Transverse colon (tissue), 4 donors: ENCODE data around the gene BSG. TPM values are rescaled to one million over a fixed set of nuclear protein-coding genes. Genes with fewer than 3 reads are reported as not detected.
A peak's percentile ranks its signal among the peaks of the same experiment; 100 is the strongest.
"Not testable (repeated sequence)": the region's sequence is repeated elsewhere in the genome, so short reads cannot be mapped to it uniquely, and the experiment has no call there.

Source experiments
- DNase-seq: peaks from one replicate; pipeline ENCODE4 v3.0.0-alpha.2; 2019
- H3K27ac ChIP-seq, 4 donors: fragments of 200-600 bp; sonication (generic); 2 replicates each; pipeline ENCODE4 v1.5.1; 2016 to 2018; ENCODE audit warnings: inconsistent platforms in 4 of 4
- H3K27me3 ChIP-seq: fragments of 200-600 bp; sonication (generic); 2 replicates; pipeline ENCODE4 v1.5.1; 2017; ENCODE audit warnings: inconsistent platforms
- H3K36me3 ChIP-seq, 4 donors: fragments of 200-600 bp; sonication (generic); 2 replicates each; pipeline ENCODE4 v1.5.1; 2017 to 2019; ENCODE audit warnings: inconsistent platforms in 4 of 4
- H3K4me1 ChIP-seq, 4 donors: fragments of 200-600 bp; sonication (generic); 2 replicates each; pipeline ENCODE4 v1.5.1; 2017 to 2020; ENCODE audit warnings: inconsistent platforms in 4 of 4
- H3K4me3 ChIP-seq, 4 donors: fragments of 200-600 bp; sonication (generic); 1 replicate in 1 of 4; 2 replicates in 3 of 4; pipeline versions ENCODE4 v1.5.1 to v1.6.1; 2017 to 2019; ENCODE audit warnings: inconsistent platforms in 4 of 4
- H3K9me3 ChIP-seq, 2 donors: fragments of 200-600 bp; sonication (generic); 2 replicates each; pipeline ENCODE4 v1.5.1; 2017 to 2019; ENCODE audit warnings: inconsistent platforms in 2 of 2
- CTCF ChIP-seq, 5 experiments: fragments of 200-600 bp in 3 of 5; fragments of 450-650 bp in 2 of 5; sonication (generic) in 3 of 5; IDR thresholded peaks; 1 replicate in 2 of 5; 2 replicates in 3 of 5; pipeline ENCODE4 v1.5.1; 2016 to 2017; ENCODE audit warnings: antibody characterized with exemption in 5 of 5, inconsistent platforms in 3 of 5, mild to moderate bottlenecking in 2 of 5, moderate library complexity in 1 of 5
- EP300 ChIP-seq: sonication (generic); formaldehyde crosslinking; IDR thresholded peaks from one replicate; pipeline ENCODE4 v1.6.1; 2017; ENCODE audit warnings: antibody characterized with exemption, low read depth
- POLR2A ChIP-seq: fragments of 450-650 bp; IDR thresholded peaks from one replicate; pipeline ENCODE4 v1.6.1; 2016; ENCODE audit warnings: antibody characterized with exemption, mild to moderate bottlenecking, moderate library complexity
- POLR2AphosphoS5 ChIP-seq, 3 donors: sonication (generic); formaldehyde crosslinking; IDR thresholded peaks; one replicate each; pipeline ENCODE4 v1.6.1; 2016; ENCODE audit warnings: antibody characterized with exemption in 3 of 3
- WGBS, 2 donors: methylation state at CpG; one replicate each; pipeline ENCODE4 v1.1.5; 2018; ENCODE audit warnings: low coverage in 1 of 2; 5-methylcytosine and 5-hydroxymethylcytosine counted together
- in situ Hi-C, 4 donors: fragments of 200-750 bp; cut with MboI; loops; one replicate each; pipeline versions ENCODE4 v1.15.0 to v1.15.1; 2017; ENCODE audit warnings: low sequenced_read_pairs in 3 of 4, low pct_ligation_motif_present in 1 of 4, low pct_unique_long_range_greater_than_20kb in 1 of 4
- intact Hi-C: fragments of 100-400 bp; cut with DNase I; formaldehyde crosslinking; loops from one replicate; pipeline ENCODE4 v1.15.1; 2023; ENCODE audit warnings: low total_unique reads
- total RNA-seq, 4 donors: library from RNA; depleted of rRNA; stranded (reverse); fragments of >200 nt; gene quantifications; one replicate each; pipeline ENCODE4 v1.1.0, GENCODE V29; 2016

The BSG gene
- total RNA-seq, 4 donors from 2014 or later, result 909 to 2,228 (median 1,224) TPM

GRCh38 chr19:625257-625656 lies 52.9 kb downstream of the BSG start:
- H3K4me3 ChIP-seq, result no peak overlapping the region
- intact Hi-C loops (no loop called here), in situ Hi-C loops (no loop called here)
- H3K27me3 ChIP-seq, result no peaks in the 10 kb centered on the region
- no peaks in the 10 kb centered on the region for H3K4me1 ChIP-seq
- TF ChIP-seq POLR2A (no peak), EP300 (no peak)
- no peak overlapping the region for H3K27ac ChIP-seq
- DNase-seq, result no peak
- peaks cover 0 to 23% (median 10%) of the 10 kb centered on the region in 4 donors for H3K36me3 ChIP-seq
- no peaks in the 10 kb centered on the region for H3K9me3 ChIP-seq
- 71 to 98% methylated on average over 1 to 5 of the region's 5 CpGs for WGBS, 2 donors

DNA sequence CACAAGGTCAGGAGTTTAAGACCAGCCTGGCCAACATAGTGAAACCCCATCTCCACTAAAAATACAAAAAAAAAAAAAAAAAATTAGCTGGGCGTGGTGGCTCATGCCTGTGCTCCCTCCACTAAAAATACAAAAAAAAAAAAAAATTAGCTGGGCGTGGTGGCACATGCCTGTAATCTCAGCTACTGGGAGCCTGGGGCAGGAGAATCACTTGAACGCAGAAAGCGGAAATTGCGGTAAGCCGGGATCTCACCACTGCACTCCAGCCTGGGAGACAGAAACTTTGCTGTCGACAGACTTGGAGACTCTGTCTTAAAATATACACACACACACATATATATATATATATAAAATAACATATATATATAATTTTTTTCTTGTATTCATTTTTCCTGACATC lies 54.2 kb downstream of the BSG start:
- WGBS, 2 donors, result 92 to 94% methylated on average over 6 to 7 of the region's 7 CpGs
- H3K9me3 ChIP-seq, H3K27ac ChIP-seq, DNase-seq, H3K4me3 ChIP-seq, H3K4me1 ChIP-seq, intact Hi-C loops, in situ Hi-C loops, H3K27me3 ChIP-seq: not testable (repeated sequence)
- peaks cover 0 to 23% (median 6%) of the 10 kb centered on the region in 4 donors for H3K36me3 ChIP-seq

- no peak for DNase-seq
- TF ChIP-seq CTCF (IDR thresholded peaks at IDR 0.05), result peak in 1 of 5 experiments; percentile 15
- no peak for TF ChIP-seq POLR2A
- no peak overlapping the region for H3K27ac ChIP-seq
- intact Hi-C loops, result no loop called here
- H3K4me3 ChIP-seq, result no peak overlapping the region
- in situ Hi-C loops, result no loop called here
- no peaks in the 10 kb centered on the region for H3K9me3 ChIP-seq
- no peaks in the 10 kb centered on the region for H3K27me3 ChIP-seq
- 92 to 100% methylated on average over 11 to 19 of the region's 19 CpGs for WGBS, 2 donors
- H3K36me3 ChIP-seq, result peaks cover 0 to 13% (median 6%) of the 10 kb centered on the region in 4 donors
- peaks cover 7 to 14% (median 12%) of the 10 kb centered on the region in 4 donors for H3K4me1 ChIP-seq
These were observed 55.8 kb downstream of the BSG start for GRCh38 chr19:628168-628567.

DNA sequence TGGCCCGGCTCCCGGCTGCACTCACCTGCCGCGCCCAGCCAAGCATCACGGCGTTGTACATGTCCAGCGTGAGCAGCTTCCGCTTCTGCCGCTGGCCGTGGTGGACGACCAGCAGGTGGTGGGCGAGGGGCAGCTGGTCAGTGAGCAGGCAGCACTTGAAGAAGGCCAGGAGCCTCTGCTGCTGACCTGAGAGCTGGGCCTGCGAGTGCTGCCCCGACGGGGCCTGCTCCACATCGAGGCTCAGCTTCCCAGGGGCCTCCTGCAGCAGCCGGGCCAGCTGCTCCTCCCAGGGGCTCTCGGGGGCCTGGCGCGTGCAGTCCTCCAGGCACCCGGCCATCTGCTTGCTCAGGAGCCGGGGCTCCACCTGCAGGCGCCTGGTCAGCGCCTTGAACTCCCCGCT lies 57.1 kb downstream of the BSG start:
- H3K4me3 ChIP-seq, DNase-seq, H3K27me3 ChIP-seq, H3K9me3 ChIP-seq, H3K27ac ChIP-seq, intact Hi-C loops, in situ Hi-C loops: not testable (repeated sequence)
- WGBS, 2 donors, result 86 to 96% methylated on average over 4 to 17 of the region's 25 CpGs
- Histone ChIP-seq H3K4me1 (peaks cover 14 to 22% (median 20%) of the 10 kb centered on the region in 4 donors), H3K36me3 (peaks cover 0 to 13% (median 6%) of the 10 kb centered on the region in 4 donors)

GRCh38 chr19:629961-630714 lies 57.7 kb downstream of the BSG start:
- TF ChIP-seq EP300 (no peak), POLR2AphosphoS5 (IDR thresholded peaks at IDR 0.05) (no peak), CTCF (IDR thresholded peaks at IDR 0.05) (no peak), POLR2A (no peak)
- Histone ChIP-seq H3K36me3 (peaks cover 0 to 13% (median 6%) of the 10 kb centered on the region in 4 donors), H3K27ac (no peak overlapping the region), H3K4me3 (no peak overlapping the region), H3K27me3 (no peaks in the 10 kb centered on the region), H3K4me1 (peaks cover 17 to 25% (median 21%) of the 10 kb centered on the region in 4 donors), H3K9me3 (no peaks in the 10 kb centered on the region)
- intact Hi-C loops (no loop called here), in situ Hi-C loops (no loop called here)
- WGBS, 2 donors, result 97% methylated on average over 30 of the region's 30 CpGs; no CpG with 5 or more reads in 1 of the 2 donors
- DNase-seq, result no peak
